GM13977 (cell line): Measurements from ENCODE around the gene KDM2B.
"Not testable (repeated sequence)": the region's sequence is repeated elsewhere in the genome, so short reads cannot be mapped to it uniquely, and the experiment has no call there.

Source experiments
- DNase-seq: peaks from one replicate; pipeline ENCODE4 v3.0.0; 2012; ENCODE audit warnings: low spot score
- in situ Hi-C: fragments of 300-500 bp; cut with MboI; formaldehyde crosslinking; loops from one replicate; pipeline ENCODE4 v1.12.0; 2022; ENCODE audit warnings: low sequenced_read_pairs, low pct_unique_long_range_greater_than_20kb, mixed read lengths, inconsistent platforms; ENCODE audit not compliant: unreplicated experiment
- TF ChIP-seq, protein P1 (sequence below): IDR thresholded peaks from 2 replicates; pipeline ENCODE4 v1.5.1; 2012; ENCODE audit warnings: mild to moderate bottlenecking, control low read depth; ENCODE audit not compliant: insufficient read depth; ENCODE audit errors: extremely low read depth, missing control alignments

The KDM2B gene

DNA sequence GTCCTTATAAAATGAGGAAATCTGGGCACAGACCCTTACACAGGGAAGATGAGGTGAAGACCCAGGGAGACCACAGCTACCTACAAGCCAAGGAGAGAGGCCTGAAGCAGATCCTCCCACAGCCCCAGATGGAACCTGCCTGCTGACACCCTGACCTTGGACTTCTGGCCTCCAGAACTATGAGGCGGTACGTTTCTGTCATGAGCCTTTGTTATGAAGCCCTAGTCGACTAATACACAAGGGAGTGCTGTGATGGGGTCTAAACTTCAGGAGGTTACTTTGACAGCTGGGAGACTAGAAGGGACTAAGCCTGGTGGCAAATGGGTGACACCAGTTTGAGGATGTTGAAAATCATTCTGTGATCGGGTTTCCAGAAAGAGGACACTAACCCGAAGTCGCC lies 95.9 kb downstream of the KDM2B start:
- TF ChIP-seq, protein P1, sequence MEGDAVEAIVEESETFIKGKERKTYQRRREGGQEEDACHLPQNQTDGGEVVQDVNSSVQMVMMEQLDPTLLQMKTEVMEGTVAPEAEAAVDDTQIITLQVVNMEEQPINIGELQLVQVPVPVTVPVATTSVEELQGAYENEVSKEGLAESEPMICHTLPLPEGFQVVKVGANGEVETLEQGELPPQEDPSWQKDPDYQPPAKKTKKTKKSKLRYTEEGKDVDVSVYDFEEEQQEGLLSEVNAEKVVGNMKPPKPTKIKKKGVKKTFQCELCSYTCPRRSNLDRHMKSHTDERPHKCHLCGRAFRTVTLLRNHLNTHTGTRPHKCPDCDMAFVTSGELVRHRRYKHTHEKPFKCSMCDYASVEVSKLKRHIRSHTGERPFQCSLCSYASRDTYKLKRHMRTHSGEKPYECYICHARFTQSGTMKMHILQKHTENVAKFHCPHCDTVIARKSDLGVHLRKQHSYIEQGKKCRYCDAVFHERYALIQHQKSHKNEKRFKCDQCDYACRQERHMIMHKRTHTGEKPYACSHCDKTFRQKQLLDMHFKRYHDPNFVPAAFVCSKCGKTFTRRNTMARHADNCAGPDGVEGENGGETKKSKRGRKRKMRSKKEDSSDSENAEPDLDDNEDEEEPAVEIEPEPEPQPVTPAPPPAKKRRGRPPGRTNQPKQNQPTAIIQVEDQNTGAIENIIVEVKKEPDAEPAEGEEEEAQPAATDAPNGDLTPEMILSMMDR: no peak
- DNase-seq: no peak
- in situ Hi-C loops: no loop called here

GRCh38 chr12:121484564-121484963 lies 96.3 kb downstream of the KDM2B start:
- in situ Hi-C loops, DNase-seq: not testable (repeated sequence)

- DNase-seq: no peak
- TF ChIP-seq, protein P1: no peak
- in situ Hi-C loops: no loop called here
Observed at GRCh38 chr12:121483949-121484348, 96.9 kb downstream of the KDM2B start.

GRCh38 chr12:121476477-121476876 lies 104.3 kb downstream of the KDM2B start:
- TF ChIP-seq, protein P1: no peak
- in situ Hi-C loops: no loop called here
- DNase-seq: no peak

DNA sequence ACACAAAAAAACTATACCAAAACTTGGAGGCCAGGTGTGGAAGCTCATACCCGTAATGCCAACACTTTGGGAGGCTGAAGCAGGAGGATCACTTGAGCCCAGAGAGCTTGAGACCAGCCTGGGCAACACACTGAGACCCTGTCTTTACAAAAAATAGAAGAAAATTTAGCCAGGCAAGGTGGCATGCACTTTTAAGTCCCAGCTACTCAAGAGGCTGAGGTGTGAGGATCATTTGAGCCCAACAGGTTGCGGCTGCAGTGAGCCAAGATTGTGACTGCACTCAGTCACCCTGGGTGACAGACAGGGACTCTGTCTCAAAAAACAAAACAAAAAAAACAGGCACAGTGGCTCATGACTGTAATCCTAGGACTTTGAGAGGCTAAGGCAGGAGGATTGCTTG lies 105.5 kb downstream of the KDM2B start:
- TF ChIP-seq, protein P1: no peak
- in situ Hi-C loops: no loop called here

GRCh38 chr12:121472150-121472905 lies 108.5 kb downstream of the KDM2B start:
- in situ Hi-C loops: no loop called here
- TF ChIP-seq, protein P1: no peak
- DNase-seq: no peak

More for the DNA sequence above, 105.5 kb downstream of the KDM2B start:
- no peak for DNase-seq

DNA sequence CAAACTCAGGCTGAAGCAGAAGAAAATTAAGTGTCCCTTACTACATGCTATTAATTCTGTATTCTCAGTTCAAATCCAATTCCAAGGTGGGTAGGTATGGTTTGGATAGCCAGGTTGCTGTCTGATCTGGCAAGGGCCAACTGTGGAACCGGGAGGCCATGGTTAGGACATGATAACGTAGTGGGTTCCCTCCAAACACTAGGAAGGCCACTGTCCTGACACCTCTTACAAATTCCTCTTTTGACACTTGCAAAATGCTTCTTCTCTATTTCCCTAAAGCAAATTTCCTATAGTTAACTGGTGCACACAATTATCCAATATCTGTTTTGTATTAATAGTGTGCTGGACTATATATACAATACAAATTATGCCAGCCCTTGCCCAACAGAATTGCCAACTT lies 110.1 kb downstream of the KDM2B start:
- in situ Hi-C loops: no loop called here
- no peak for DNase-seq
- TF ChIP-seq, protein P1: no peak
